Stimulated activated memory B cell treated with anti-CD40 and anti-IgM and Interleukin-4, amounts not matched to agents 10 μg/mL and 1 μg/mL and 100 μg/mL, for 72 hours (primary cell): ENCODE measurements around the gene VOPP1.
A peak's percentile ranks its signal among the peaks of the same experiment; 100 is the strongest.

Experiments used
- ATAC-seq: fragments of 150-1000 bp; cut with Tn5 transposase; 2 replicates; pipeline ENCODE4 v1.10.0; 2021
- H3K27ac Mint-ChIP-seq: one replicate; pipeline ENCODE4 v1.8.0; 2022; ENCODE audit warnings: mild to moderate bottlenecking, mixed read lengths
- H3K27me3 Mint-ChIP-seq: one replicate; pipeline ENCODE4 v1.8.0; 2022; ENCODE audit warnings: mixed read lengths
- H3K36me3 Mint-ChIP-seq: one replicate; pipeline ENCODE4 v1.8.0; 2022; ENCODE audit warnings: mixed read lengths
- H3K4me1 Mint-ChIP-seq: one replicate; pipeline ENCODE4 v1.8.0; 2022; ENCODE audit warnings: mixed read lengths
- H3K4me3 Mint-ChIP-seq: one replicate; pipeline ENCODE4 v1.8.0; 2022; ENCODE audit warnings: mild to moderate bottlenecking, moderate library complexity, mixed read lengths
- H3K9me3 Mint-ChIP-seq: one replicate; pipeline ENCODE4 v1.8.0; 2022; ENCODE audit warnings: mixed read lengths

Gene VOPP1

GRCh38 chr7:55534262-55534915 is 37.9 kb downstream of the VOPP1 start:
- H3K4me1 Mint-ChIP-seq: peaks cover 95% of the 10 kb centered on the region
- H3K27ac Mint-ChIP-seq: peak overlapping the region; percentile 95
- no peaks in the 10 kb centered on the region for H3K9me3 Mint-ChIP-seq
- peak; percentile 87 for ATAC-seq
- peaks cover 57% of the 10 kb centered on the region for H3K36me3 Mint-ChIP-seq
- H3K4me3 Mint-ChIP-seq: peak overlapping the region; percentile 94
- H3K27me3 Mint-ChIP-seq: no peaks in the 10 kb centered on the region

GRCh38 chr7:55533729-55534080 is 38.6 kb downstream of the VOPP1 start:
- Mint-ChIP-seq H3K36me3 (peaks cover 58% of the 10 kb centered on the region), H3K27ac (peak overlapping the region; percentile 95)
- ATAC-seq: no peak

GRCh38 chr7:55533050-55533728 is 39.1 kb downstream of the VOPP1 start:
- Mint-ChIP-seq H3K4me3 (peak overlapping the region; percentile 94), H3K36me3 (peaks cover 53% of the 10 kb centered on the region), H3K27me3 (no peaks in the 10 kb centered on the region), H3K27ac (peak overlapping the region; percentile 95), H3K4me1 (peaks cover 88% of the 10 kb centered on the region), H3K9me3 (no peaks in the 10 kb centered on the region)
- peak; percentile 79 for ATAC-seq

More at GRCh38 chr7:55533729-55534080, 38.6 kb downstream of the VOPP1 start:
- Mint-ChIP-seq H3K9me3 (no peaks in the 10 kb centered on the region), H3K4me1 (peaks cover 93% of the 10 kb centered on the region), H3K27me3 (no peaks in the 10 kb centered on the region), H3K4me3 (peak overlapping the region; percentile 94)

GRCh38 chr7:55532150-55532917 is 40.0 kb downstream of the VOPP1 start:
- H3K9me3 Mint-ChIP-seq: no peaks in the 10 kb centered on the region
- ATAC-seq: no peak
- H3K27me3 Mint-ChIP-seq: no peaks in the 10 kb centered on the region
- peaks cover 84% of the 10 kb centered on the region for H3K4me1 Mint-ChIP-seq
- H3K27ac Mint-ChIP-seq: peak overlapping the region; percentile 95
- peak overlapping the region; percentile 94 for H3K4me3 Mint-ChIP-seq
- peaks cover 44% of the 10 kb centered on the region for H3K36me3 Mint-ChIP-seq

DNA sequence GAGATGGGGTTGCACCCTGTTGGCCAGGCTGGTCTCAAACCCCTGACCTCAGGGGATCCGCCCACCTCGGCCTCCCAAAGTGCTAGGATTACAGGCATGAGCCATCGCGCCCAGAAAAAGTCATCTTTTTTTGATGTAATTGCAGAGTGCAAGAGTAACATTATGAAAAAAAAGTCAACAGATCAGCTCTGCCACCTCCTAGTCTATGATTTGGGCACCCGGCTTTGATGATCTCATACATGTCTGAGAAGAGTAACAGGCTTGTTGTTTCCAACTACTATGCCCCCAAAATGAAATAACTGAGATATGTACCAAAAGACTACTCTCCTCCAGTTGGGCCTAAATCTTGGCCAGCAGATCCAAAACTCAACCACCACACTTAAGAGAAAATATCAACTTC is 40.8 kb downstream of the VOPP1 start:
- H3K4me1 Mint-ChIP-seq: peaks cover 84% of the 10 kb centered on the region

DNA sequence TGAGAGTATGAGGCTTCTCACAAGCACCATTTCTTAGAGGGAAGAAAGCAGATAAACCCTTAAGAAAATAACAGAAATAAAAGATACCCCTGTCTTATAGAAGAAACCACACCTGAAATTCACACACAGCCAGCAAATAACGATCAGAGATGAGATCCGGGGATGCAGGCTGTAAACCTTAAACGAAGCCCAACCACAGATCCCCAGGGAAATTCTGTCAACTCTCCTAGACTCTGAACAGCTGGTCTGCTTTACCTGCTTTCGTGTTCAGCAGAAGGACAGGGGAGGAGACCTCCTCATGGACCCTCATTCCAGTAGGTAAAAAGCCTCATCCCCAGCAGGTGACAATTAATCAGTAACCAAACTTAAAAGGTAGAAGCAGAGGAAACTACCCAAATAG is 45.0 kb downstream of the VOPP1 start:
- H3K27me3 Mint-ChIP-seq: no peaks in the 10 kb centered on the region
- no peaks in the 10 kb centered on the region for H3K9me3 Mint-ChIP-seq
- peaks cover 84% of the 10 kb centered on the region for H3K4me1 Mint-ChIP-seq
- H3K4me3 Mint-ChIP-seq: peak overlapping the region; percentile 67
- peak; percentile 32 for ATAC-seq
- H3K27ac Mint-ChIP-seq: peak overlapping the region; percentile 96
- peaks cover 31% of the 10 kb centered on the region for H3K36me3 Mint-ChIP-seq

More for the DNA sequence above, 40.8 kb downstream of the VOPP1 start:
- no peak for ATAC-seq
- peak overlapping the region; percentile 38 for H3K4me3 Mint-ChIP-seq
- peak overlapping the region; percentile 95 for H3K27ac Mint-ChIP-seq
- peaks cover 36% of the 10 kb centered on the region for H3K36me3 Mint-ChIP-seq
- H3K27me3 Mint-ChIP-seq: no peaks in the 10 kb centered on the region
- H3K9me3 Mint-ChIP-seq: no peaks in the 10 kb centered on the region

DNA sequence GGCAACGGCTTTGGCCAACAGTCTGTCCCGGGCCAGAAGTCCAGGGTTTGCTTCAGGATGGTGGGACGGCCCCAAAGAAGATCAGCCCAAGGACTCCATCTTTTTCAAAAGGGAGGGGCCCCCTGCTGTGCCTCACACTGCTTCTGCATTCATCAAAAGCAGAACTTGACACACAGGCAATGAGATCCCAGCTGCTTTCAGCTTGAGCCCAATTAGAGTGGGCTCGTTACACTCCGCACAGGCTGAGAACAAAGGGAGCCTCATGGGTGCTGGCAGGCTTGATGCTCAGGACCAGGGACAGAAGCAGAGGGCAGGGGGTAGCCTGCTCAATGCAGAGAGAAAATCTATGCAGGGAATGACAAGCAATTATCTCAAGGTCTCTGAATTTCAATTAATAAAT is 45.5 kb downstream of the VOPP1 start:
- H3K27ac Mint-ChIP-seq: peak overlapping the region; percentile 96
- H3K9me3 Mint-ChIP-seq: no peaks in the 10 kb centered on the region
- H3K4me3 Mint-ChIP-seq: peak overlapping the region; percentile 67
- H3K4me1 Mint-ChIP-seq: peaks cover 84% of the 10 kb centered on the region
- peak; percentile 94 for ATAC-seq
- H3K36me3 Mint-ChIP-seq: peaks cover 30% of the 10 kb centered on the region
- no peaks in the 10 kb centered on the region for H3K27me3 Mint-ChIP-seq

GRCh38 chr7:55526329-55526728 is 46.0 kb downstream of the VOPP1 start:
- H3K4me1 Mint-ChIP-seq: peaks cover 84% of the 10 kb centered on the region
- H3K9me3 Mint-ChIP-seq: no peaks in the 10 kb centered on the region
- peak overlapping the region; percentile 96 for H3K27ac Mint-ChIP-seq

DNA sequence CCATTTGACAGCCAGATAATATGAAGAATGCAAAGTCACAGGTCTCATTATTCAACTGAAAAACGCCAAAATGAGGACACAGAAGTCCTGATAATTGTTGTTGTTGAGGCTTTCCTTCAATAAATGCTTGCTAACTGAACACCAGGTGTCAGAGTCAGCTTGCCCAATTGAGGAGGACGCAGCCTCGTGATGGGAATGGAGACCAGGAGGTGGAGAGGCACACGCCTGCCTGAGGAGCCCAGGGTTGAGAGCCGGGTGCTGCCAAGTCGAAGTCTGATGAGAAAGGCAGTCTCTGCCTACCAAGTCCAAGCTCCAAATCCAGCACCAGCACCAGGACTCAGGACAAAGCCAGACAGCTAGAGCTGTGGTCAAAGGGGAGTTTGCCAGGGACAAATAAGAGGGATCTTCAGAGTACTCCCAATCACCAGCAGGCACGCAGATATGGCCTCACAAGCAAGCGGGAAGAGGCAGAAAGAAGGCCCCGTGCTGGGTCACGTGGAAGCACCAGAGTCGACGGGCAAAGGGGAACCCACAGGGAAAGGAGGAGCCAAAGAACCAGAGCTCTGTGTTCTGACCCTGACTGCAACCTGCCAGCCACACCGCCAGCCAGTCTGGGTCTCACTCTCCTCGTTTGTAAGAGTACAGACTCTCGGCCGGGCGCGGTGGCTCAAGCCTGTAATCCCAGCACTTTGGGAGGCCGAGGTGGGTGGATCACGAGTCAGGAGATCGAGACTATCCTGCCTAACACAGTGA is 47.6 kb downstream of the VOPP1 start:
- Mint-ChIP-seq H3K9me3 (no peaks in the 10 kb centered on the region), H3K36me3 (peaks cover 29% of the 10 kb centered on the region), H3K4me1 (peaks cover 85% of the 10 kb centered on the region), H3K27ac (peak overlapping the region; percentile 96), H3K27me3 (no peaks in the 10 kb centered on the region), H3K4me3 (peak overlapping the region; percentile 37)
- ATAC-seq: no peak

More at GRCh38 chr7:55526329-55526728, 46.0 kb downstream of the VOPP1 start:
- H3K4me3 Mint-ChIP-seq: peak overlapping the region; percentile 67
- no peaks in the 10 kb centered on the region for H3K27me3 Mint-ChIP-seq
- H3K36me3 Mint-ChIP-seq: peaks cover 26% of the 10 kb centered on the region
- no peak for ATAC-seq

DNA sequence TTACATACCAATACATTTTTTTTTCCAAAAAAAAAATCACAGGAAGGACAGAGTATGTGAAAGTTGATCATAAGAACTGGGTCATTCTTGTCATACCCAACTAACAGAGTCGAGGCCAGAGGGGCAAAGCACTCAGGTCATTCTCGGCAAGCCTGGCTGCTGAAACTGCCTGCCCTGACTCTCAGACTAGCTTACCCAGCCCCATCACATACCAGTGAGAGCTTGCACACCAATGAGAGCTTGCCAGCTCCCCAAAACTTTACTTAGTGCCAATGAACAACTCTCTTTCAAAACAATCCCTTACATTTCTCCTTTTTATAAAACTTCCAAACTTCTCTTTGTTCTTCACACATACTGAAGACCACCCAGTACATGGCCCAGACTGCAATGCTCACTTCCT is 48.9 kb downstream of the VOPP1 start:
- Mint-ChIP-seq H3K27ac (peak overlapping the region; percentile 96), H3K4me3 (peak overlapping the region; percentile 2), H3K9me3 (no peaks in the 10 kb centered on the region), H3K36me3 (peaks cover 38% of the 10 kb centered on the region), H3K4me1 (peaks cover 94% of the 10 kb centered on the region), H3K27me3 (no peaks in the 10 kb centered on the region)
- ATAC-seq: no peak

GRCh38 chr7:55521917-55522902 is 50.1 kb downstream of the VOPP1 start:
- peaks cover 100% of the 10 kb centered on the region for H3K4me1 Mint-ChIP-seq
- peaks cover 50% of the 10 kb centered on the region for H3K36me3 Mint-ChIP-seq
- H3K27ac Mint-ChIP-seq: peak overlapping the region; percentile 96
- ATAC-seq: no peak
- no peaks in the 10 kb centered on the region for H3K27me3 Mint-ChIP-seq
- no peaks in the 10 kb centered on the region for H3K9me3 Mint-ChIP-seq
- H3K4me3 Mint-ChIP-seq: peak overlapping the region; percentile 39

GRCh38 chr7:55521512-55521911 is 50.8 kb downstream of the VOPP1 start:
- peaks cover 52% of the 10 kb centered on the region for H3K36me3 Mint-ChIP-seq
- no peaks in the 10 kb centered on the region for H3K9me3 Mint-ChIP-seq
- H3K4me3 Mint-ChIP-seq: peak overlapping the region; percentile 38
- peaks cover 97% of the 10 kb centered on the region for H3K4me1 Mint-ChIP-seq
- no peak for ATAC-seq
- H3K27ac Mint-ChIP-seq: peak overlapping the region; percentile 96
- H3K27me3 Mint-ChIP-seq: no peaks in the 10 kb centered on the region

- Mint-ChIP-seq H3K4me3 (peak overlapping the region; percentile 27), H3K27ac (peak overlapping the region; percentile 96), H3K27me3 (no peaks in the 10 kb centered on the region), H3K4me1 (peaks cover 97% of the 10 kb centered on the region), H3K36me3 (peaks cover 61% of the 10 kb centered on the region), H3K9me3 (no peaks in the 10 kb centered on the region)
- ATAC-seq: no peak
Measured at GRCh38 chr7:55520426-55521140, 51.7 kb downstream of the VOPP1 start.
